ENCODE results near the gene ZNF730. TPM values are rescaled to one million over a fixed set of nuclear protein-coding genes. Genes with fewer than 3 reads are reported as not detected.
"Not testable (repeated sequence)": the region's sequence is repeated elsewhere in the genome, so short reads cannot be mapped to it uniquely, and the experiment has no call there.

The ZNF730 gene
- total RNA-seq = 0.64 and 1.3 TPM in 2 replicates

GRCh38 chr19:23116802-23117571, at the start of gene ZNF730:
ZNF730 (plus strand) TSS chr19:23117025; CDS start chr19:23117174, 149 bp downstream.
- peak; percentile 84 for DNase-seq (ENCODE audit: low read depth)
- peak within 1 kb of the TSS; percentile 83 for H3K4me3 ChIP-seq (ENCODE audit: low read depth, low read length)

GRCh38 chr19:23070353-23071146, 46.3 kb upstream of the ZNF730 start:
- H3K4me3 ChIP-seq (ENCODE audit: low read depth, low read length) = peak overlapping the region; percentile 53
- peak; percentile 39 for DNase-seq (ENCODE audit: low read depth)
- TF ChIP-seq CTCF (IDR thresholded peaks at IDR 0.05; ENCODE audit: insufficient read depth, low read depth, low read length) = peak; percentile 58

More at GRCh38 chr19:23116802-23117571, at the start of gene ZNF730:
- TF ChIP-seq CTCF (IDR thresholded peaks at IDR 0.05; ENCODE audit: insufficient read depth, low read depth, low read length) = no peak

GRCh38 chr19:23071147-23071511, 45.7 kb upstream of the ZNF730 start:
- peak; percentile 29 for DNase-seq (ENCODE audit: low read depth)
- peak overlapping the region; percentile 53 for H3K4me3 ChIP-seq (ENCODE audit: low read depth, low read length)
- no peak for TF ChIP-seq CTCF (IDR thresholded peaks at IDR 0.05; ENCODE audit: insufficient read depth, low read depth, low read length)

GRCh38 chr19:23075031-23075733, 41.6 kb upstream of the ZNF730 start:
- no peak for TF ChIP-seq CTCF (IDR thresholded peaks at IDR 0.05; ENCODE audit: insufficient read depth, low read depth, low read length)
- peak overlapping the region; percentile 68 for H3K4me3 ChIP-seq (ENCODE audit: low read depth, low read length)
- DNase-seq (ENCODE audit: low read depth) = peak; percentile 66

GRCh38 chr19:23077776-23078175, 39.0 kb upstream of the ZNF730 start:
- DNase-seq (ENCODE audit: low read depth); H3K4me3 ChIP-seq (ENCODE audit: low read depth, low read length): not testable (repeated sequence)

- TF ChIP-seq CTCF (IDR thresholded peaks at IDR 0.05; ENCODE audit: insufficient read depth, low read depth, low read length) = no peak
- DNase-seq (ENCODE audit: low read depth) = no peak
- H3K4me3 ChIP-seq (ENCODE audit: low read depth, low read length) = no peak overlapping the region
Measured at GRCh38 chr19:23093832-23094231, 23.0 kb upstream of the ZNF730 start.

GRCh38 chr19:23095418-23095817, 21.4 kb upstream of the ZNF730 start:
- DNase-seq (ENCODE audit: low read depth) = no peak
- TF ChIP-seq CTCF (IDR thresholded peaks at IDR 0.05; ENCODE audit: insufficient read depth, low read depth, low read length) = no peak
- H3K4me3 ChIP-seq (ENCODE audit: low read depth, low read length) = no peak overlapping the region

Data from fibroblast of villous mesenchyme (primary cell).